Lower lobe of right lung (tissue), 2 donors: ENCODE results near the gene TSPOAP1. TPM values are rescaled to one million over a fixed set of nuclear protein-coding genes. Genes with fewer than 3 reads are reported as not detected.

Source experiments
- ATAC-seq, 2 donors: fragments of 200-7000 bp; cut with Tn5 transposase; one replicate each; pipeline ENCODE4 v1.9.1; 2020 to 2022; ENCODE audit warnings: mild to moderate bottlenecking in 2 of 2, moderate library complexity in 2 of 2
- DNase-seq: peaks from one replicate; pipeline ENCODE4 v3.0.0-alpha.2; 2020
- H3K27ac ChIP-seq: fragments of 200-600 bp; one replicate; pipeline ENCODE4 v1.8.0; 2022
- H3K27me3 ChIP-seq: fragments of 200-600 bp; one replicate; pipeline ENCODE4 v1.8.0; 2022; ENCODE audit warnings: low read depth
- H3K36me3 ChIP-seq: fragments of 200-600 bp; one replicate; pipeline ENCODE4 v1.8.0; 2022; ENCODE audit warnings: mild to moderate bottlenecking
- H3K4me1 ChIP-seq: fragments of 200-600 bp; one replicate; pipeline ENCODE4 v1.8.0; 2022
- H3K4me3 ChIP-seq: fragments of 200-600 bp; one replicate; pipeline ENCODE4 v1.8.0; 2022; ENCODE audit warnings: mild to moderate bottlenecking
- H3K9me3 ChIP-seq: fragments of 200-600 bp; one replicate; pipeline ENCODE4 v1.8.0; 2022
- CTCF ChIP-seq: fragments of 200-600 bp; IDR thresholded peaks from one replicate; pipeline ENCODE4 v1.8.0; 2022; ENCODE audit warnings: antibody characterized with exemption, mild to moderate bottlenecking
- intact Hi-C: fragments of 100-400 bp; cut with DNase I; formaldehyde crosslinking; loops from one replicate; pipeline ENCODE4 v1.11.0; 2022
- total RNA-seq: library from RNA; stranded (reverse); fragmentation: NEBNext Ultra II Directional; extraction: Animal tissue kit (Norgen Biotek cat#: 25700); gene quantifications from one replicate; pipeline ENCODE4 v1.2.1, GENCODE V29; 2021
- donor health status: DM: no; HTN: yes; CAD: no; lungs with severe emphysema.

The TSPOAP1 gene
- total RNA-seq, 1 donor from 2014 or later: 20.2 TPM

DNA sequence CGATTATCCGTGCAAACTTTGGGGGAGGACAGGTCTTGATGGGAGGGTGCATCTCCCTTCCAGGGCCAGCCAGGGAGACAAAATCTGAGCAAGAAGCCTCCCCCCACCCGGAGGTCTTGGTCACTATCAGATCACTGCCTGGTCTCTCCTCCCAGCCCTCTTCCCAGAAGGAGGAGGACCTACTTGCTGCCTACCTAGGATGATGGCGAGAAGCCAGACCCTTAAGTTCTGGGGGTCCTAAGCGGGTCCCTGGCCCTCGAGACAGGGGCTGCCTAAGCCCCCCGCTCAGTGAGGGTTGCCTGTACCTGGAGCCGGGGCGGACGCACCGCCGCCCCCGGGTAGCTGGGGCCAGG, 4.6 kb downstream of the TSPOAP1 start:
- Histone ChIP-seq H3K27me3 (no peaks in the 10 kb centered on the region), H3K4me3 (peak overlapping the region; percentile 59), H3K36me3 (no peaks in the 10 kb centered on the region), H3K9me3 (no peaks in the 10 kb centered on the region), H3K27ac (peak overlapping the region; percentile 67), H3K4me1 (peaks cover 16% of the 10 kb centered on the region)
- ATAC-seq (no peak), DNase-seq (no peak)
- TF ChIP-seq CTCF: no peak
- intact Hi-C loops: no loop called here

DNA sequence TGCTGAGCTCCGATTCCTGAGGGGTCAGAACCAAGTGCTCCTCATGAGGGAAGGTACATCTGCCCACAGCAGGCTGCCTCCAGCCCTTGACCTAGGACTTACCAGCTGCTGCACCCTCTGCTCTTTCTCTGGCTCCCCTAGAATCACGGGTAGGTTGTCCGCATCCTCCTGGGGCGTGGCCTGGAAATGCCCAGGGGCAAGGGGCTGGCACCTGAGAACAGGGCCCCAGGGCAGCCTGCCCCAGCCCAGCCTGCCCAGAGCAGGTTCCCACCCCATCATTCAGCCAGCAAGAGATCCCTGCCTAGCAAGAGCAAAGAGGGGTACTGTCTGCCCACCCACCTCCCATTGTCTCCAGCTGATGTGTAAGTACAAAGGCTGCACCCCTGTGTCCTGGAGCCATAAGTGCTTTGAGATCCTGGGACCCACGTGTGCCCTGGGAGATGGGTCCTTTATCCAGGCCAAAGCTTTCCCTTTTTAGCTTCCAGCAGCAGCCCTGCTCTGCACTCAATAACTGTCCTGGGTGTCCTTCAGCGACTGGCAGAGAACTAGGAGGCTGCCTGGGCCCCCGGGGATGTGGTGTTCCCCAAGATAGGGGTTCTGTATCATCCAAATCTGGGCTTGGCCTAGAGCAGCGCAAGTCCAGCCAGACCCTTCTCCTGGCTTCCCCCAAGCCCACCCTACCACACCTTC, 5.1 kb downstream of the TSPOAP1 start:
- H3K27ac ChIP-seq: peak overlapping the region; percentile 67
- H3K36me3 ChIP-seq: no peaks in the 10 kb centered on the region
- TF ChIP-seq CTCF: no peak
- peak overlapping the region; percentile 59 for H3K4me3 ChIP-seq
- DNase-seq (no peak), ATAC-seq (no peak)
- no peaks in the 10 kb centered on the region for H3K9me3 ChIP-seq
- intact Hi-C loops: no loop called here
- peaks cover 15% of the 10 kb centered on the region for H3K4me1 ChIP-seq
- no peaks in the 10 kb centered on the region for H3K27me3 ChIP-seq

DNA sequence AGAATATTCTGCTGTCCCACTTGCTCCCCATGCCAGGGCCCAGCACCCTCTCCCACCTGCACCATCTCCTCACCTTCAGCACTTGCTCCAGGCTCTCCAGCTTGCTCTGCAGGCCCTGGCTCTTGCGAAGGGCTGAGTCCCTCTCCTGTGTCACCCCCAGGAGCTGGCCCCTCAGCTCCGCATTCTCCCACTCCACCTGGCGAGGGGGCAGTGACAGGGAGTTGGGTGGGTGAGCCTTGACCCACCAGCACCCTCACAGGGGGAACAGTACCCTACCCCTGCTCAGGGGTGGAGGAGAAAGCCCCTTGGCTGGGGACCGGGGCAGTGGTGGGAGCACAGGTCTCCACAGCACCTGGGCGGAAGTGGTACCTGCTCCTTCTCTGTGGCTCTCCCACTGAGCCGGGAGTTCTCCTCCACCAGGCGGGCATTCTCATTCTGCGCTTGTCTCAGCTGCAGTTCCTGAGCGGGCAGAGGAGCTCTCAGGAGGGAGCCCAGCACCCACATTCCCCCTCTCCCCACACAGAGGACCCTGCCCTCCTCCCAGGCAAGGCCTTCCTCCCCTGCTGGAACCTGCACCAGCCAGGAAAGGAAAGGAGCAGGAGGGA, 5.9 kb downstream of the TSPOAP1 start:
- intact Hi-C loops: no loop called here
- H3K27me3 ChIP-seq: no peaks in the 10 kb centered on the region
- DNase-seq: no peak

DNA sequence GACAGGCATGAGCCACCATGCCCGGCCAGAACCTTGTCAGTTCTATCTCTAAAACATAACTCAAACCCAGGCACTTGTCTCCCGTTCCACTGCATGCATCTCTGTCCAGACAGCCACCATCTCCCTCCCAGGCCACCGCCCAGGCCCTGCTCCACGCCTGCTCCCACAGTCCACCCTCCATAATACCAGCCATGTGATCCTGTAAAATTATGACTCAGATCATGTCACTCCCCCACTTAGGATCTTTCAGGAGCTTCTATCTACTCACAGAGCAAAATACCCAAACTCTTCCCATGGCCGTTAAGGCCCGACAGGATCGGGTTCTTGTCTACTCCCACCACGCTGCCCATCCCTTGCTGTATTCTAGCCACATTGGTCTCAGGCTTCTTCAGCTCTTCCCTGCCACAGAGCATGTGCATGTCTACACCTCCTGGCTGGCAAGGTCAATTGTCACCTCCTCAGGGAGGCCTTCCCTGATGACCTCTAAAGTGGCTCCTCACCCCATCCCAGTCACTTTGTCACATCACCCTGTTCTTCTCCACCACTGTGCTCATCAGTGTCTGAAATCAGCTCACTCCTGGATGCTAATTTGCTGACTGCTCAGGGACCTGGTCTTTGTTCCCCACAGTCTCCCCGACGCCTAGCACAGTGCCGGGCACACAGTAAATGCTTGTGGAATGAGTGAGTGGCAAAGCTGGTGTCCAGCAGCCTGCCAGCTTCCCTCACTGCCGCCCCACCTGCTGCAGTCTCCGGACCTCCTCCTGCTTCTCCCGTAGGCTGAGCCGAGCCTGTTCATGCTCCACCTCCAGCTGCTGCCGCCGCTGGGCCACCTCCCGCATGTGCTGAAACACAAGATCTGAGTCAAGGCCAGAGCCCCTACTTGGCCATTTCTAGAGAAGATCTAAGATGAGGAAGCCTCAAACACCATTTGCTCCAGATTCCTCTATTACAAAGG, 6.7 kb downstream of the TSPOAP1 start:
- Histone ChIP-seq H3K27me3 (no peaks in the 10 kb centered on the region), H3K4me3 (no peak overlapping the region), H3K4me1 (peaks cover 15% of the 10 kb centered on the region), H3K27ac (no peak overlapping the region), H3K9me3 (no peaks in the 10 kb centered on the region), H3K36me3 (no peaks in the 10 kb centered on the region)
- DNase-seq (peak; percentile 14), ATAC-seq (no peak)
- no peak for TF ChIP-seq CTCF
- intact Hi-C loops: no loop called here

More for the DNA sequence above, 5.9 kb downstream of the TSPOAP1 start:
- Histone ChIP-seq H3K27ac (no peak overlapping the region), H3K36me3 (no peaks in the 10 kb centered on the region), H3K9me3 (no peaks in the 10 kb centered on the region), H3K4me3 (no peak overlapping the region), H3K4me1 (peaks cover 15% of the 10 kb centered on the region)
- ATAC-seq: no peak
- no peak for TF ChIP-seq CTCF

- Histone ChIP-seq H3K9me3 (no peaks in the 10 kb centered on the region), H3K4me3 (no peak overlapping the region), H3K27me3 (no peaks in the 10 kb centered on the region), H3K36me3 (no peaks in the 10 kb centered on the region), H3K27ac (no peak overlapping the region), H3K4me1 (peaks cover 15% of the 10 kb centered on the region)
- TF ChIP-seq CTCF: no peak
- DNase-seq: peak; percentile 2
- intact Hi-C loops: no loop called here
- no peak for ATAC-seq
Measured at GRCh38 chr17:58320570-58321323, 7.8 kb downstream of the TSPOAP1 start.
